ENCODE measurements around the gene IP6K2.

IP6K2 gene

DNA sequence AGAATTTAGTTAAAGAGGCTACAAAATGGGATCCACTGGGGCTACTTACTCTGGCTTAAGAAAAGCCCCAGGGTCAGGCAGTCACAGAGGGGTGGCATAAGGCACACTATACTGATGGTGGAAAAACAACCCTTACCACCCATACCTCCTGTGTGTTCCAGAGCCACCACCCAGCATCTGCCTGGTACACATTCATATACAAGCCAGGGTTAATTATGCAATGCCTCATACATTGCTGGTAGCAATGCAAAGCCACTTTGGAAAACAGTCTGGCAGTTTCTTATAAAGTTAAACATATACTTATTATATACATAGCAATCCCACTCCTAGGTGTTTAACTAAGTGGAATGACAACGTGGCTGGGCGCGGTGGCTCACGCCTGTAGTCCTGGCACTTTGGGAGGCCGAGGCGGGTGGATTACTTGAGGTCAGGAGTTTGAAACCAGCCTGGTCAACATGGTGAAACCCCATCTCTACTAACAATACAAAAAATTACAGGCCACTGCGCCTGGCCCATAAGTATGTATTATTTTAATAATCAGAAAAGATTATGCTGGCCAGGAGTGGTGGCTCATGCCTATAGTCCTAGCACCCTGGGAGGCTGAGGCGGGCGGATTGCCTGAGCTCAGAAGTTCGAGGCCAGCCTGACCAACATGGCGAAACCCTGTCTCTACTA, 16.2 kb downstream of the IP6K2 start:
- TF ChIP-seq, protein P1, sequence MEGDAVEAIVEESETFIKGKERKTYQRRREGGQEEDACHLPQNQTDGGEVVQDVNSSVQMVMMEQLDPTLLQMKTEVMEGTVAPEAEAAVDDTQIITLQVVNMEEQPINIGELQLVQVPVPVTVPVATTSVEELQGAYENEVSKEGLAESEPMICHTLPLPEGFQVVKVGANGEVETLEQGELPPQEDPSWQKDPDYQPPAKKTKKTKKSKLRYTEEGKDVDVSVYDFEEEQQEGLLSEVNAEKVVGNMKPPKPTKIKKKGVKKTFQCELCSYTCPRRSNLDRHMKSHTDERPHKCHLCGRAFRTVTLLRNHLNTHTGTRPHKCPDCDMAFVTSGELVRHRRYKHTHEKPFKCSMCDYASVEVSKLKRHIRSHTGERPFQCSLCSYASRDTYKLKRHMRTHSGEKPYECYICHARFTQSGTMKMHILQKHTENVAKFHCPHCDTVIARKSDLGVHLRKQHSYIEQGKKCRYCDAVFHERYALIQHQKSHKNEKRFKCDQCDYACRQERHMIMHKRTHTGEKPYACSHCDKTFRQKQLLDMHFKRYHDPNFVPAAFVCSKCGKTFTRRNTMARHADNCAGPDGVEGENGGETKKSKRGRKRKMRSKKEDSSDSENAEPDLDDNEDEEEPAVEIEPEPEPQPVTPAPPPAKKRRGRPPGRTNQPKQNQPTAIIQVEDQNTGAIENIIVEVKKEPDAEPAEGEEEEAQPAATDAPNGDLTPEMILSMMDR (IDR thresholded peaks at IDR 0.05; ENCODE audit: low read depth, low read length), result no peak
- H3K4me3 ChIP-seq (ENCODE audit: low read depth, low read length), result no peak overlapping the region

DNA sequence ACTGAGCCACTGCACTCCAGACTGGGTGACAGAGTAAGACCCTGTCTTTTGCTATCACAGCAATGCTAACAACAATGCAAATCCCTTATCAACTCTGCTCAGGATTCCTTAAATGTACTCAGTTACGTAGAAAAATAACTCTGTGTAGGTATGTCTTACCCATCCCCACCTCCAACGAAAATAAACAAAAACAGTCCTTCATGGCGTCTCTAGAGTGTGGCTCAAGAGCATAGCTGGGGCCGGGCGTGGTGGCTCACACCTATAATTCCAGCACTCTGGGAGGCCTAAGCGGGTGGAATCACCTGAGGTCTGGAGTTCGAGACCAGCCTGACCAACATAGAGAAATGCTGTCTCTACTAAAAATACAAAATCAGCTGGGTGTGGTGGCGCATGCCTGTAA, 18.1 kb downstream of the IP6K2 start:
- TF ChIP-seq, protein P1 (IDR thresholded peaks at IDR 0.05; ENCODE audit: low read depth, low read length), result no peak
- H3K4me3 ChIP-seq (ENCODE audit: low read depth, low read length), result no peak overlapping the region

DNA sequence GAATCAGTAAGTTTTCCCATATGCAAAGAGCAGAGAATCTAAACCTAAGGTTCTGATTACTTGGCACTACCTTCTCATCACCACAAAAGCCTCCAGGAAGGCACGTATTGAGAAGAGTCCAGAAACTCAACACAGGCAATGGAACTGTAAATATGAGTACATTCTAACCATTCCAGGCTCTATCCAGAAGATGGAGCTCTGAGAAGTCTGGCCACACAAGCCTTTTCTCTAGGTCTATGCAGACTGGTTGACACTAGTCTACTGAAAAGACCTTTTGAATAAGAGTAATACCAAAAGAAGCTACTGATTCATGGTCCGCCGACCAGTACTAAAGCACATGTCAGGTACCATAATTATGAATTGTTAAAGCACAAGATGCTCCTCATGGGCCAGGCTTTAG, 19.1 kb downstream of the IP6K2 start:
- H3K4me3 ChIP-seq (ENCODE audit: low read depth, low read length), result no peak overlapping the region
- TF ChIP-seq, protein P1 (IDR thresholded peaks at IDR 0.05; ENCODE audit: low read depth, low read length), result no peak

DNA sequence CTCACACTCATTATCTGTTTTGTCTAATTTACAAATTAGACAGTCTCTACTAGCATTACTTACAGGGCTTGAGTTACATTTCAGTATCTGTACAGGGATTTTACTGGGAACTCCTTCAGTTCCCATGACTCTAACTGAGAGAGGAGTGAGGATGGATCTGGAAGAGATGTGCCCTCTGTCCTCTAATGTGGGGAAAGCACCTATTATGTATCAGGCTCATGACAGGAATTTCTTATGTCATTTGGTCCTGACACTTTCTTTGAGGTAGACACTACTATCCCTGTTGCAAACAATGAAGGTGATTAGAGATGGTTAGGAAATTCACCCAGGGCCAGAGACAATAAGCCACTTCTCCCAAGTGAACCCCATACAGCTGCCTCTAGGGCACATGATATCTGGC, 20.4 kb downstream of the IP6K2 start:
- H3K4me3 ChIP-seq (ENCODE audit: low read depth, low read length), result no peak overlapping the region
- TF ChIP-seq, protein P1 (IDR thresholded peaks at IDR 0.05; ENCODE audit: low read depth, low read length), result no peak

DNA sequence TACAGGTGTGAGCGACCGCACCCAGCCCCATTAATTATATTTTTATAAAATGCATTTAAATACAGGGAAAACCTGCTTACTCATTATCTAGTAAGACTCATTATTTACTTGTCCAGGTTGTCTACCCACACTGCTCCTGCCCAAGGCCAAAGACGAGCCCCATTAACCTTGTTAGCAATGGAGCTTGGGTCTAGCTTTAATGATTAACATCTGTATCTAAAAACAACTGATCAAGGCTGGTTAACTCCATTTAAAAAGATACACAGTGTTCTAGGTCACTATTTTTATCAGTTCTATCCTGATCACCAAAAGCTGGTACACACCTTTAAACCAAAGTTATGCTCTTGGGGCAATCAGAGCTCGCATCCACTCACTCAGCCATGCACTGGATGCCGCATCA, 20.9 kb downstream of the IP6K2 start:
- H3K4me3 ChIP-seq (ENCODE audit: low read depth, low read length), result no peak overlapping the region
- TF ChIP-seq, protein P1 (IDR thresholded peaks at IDR 0.05; ENCODE audit: low read depth, low read length), result no peak

DNA sequence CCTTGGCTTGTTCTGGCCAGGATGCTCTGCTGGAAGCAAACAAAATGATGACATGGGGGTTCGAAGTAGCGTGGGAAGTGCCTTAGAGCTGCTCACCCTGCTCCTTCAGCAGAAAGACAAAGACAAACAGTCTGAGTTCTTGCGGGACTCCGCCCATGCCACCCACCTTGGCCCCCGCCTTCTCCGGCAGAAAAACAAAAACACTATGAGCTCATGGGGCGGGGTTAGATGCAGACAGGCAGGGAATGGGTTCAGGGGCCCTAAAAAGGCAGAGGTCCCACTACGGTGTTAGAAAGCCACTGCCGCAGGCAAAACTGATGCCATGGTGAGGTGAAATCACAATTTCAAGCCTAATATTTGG, 21.6 kb downstream of the IP6K2 start:
- no peak overlapping the region for H3K4me3 ChIP-seq (ENCODE audit: low read depth, low read length)
- TF ChIP-seq, protein P1 (IDR thresholded peaks at IDR 0.05; ENCODE audit: low read depth, low read length), result no peak

DNA sequence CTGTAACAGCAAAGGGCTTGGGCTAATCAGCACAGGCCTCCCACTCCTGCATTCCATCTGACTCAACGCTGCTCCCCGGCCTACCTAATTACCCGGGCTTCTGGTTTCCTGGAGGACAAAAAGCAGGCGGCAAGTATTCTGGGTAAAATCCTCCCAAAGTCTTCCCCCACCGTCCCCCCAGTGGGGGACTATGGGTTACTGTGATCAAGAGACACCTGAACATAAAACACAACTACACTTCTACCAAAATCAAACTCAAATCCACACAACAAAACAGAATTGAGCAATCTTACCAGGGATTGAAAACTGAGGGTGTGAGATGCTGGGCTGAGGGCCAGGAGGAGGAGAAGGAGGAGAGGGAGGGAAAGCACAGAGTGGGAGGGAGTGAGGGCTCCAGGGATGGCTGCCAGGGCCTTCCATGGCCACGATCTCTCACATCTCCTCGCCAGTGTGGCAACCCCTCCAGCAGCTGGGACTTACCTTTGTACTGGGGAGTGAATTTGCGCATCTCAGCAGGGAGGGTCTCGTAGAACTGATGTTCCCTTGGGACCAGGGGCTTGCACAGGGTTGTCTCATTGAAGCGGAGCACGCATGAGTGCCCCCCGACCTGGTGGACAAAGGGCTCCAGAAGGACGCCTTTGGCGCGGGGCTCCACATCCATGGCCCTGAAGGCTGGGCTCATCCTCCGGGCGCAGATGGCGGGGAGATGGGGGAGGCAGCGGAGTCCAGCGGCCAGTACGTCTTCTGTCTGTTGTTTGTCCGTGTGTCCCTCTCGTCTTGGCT, 22.2 kb downstream of the IP6K2 start:
- TF ChIP-seq, protein P1 (IDR thresholded peaks at IDR 0.05; ENCODE audit: low read depth, low read length), result no peak

More for the DNA sequence above, 22.2 kb downstream of the IP6K2 start:
- H3K4me3 ChIP-seq (ENCODE audit: low read depth, low read length), result peak overlapping the region; percentile 19; the same call in 1 of the 2 replicates

Measured in WI38 (cell line).